Neutrophil (primary cell): ENCODE results near the gene DOCK9.

Experiments
- H3K27ac ChIP-seq: fragments of 200-600 bp; sonication (generic); 2 replicates; pipeline ENCODE4 v1.5.1; 2016; ENCODE audit warnings: mild to moderate bottlenecking, moderate library complexity
- H3K27me3 ChIP-seq: fragments of 200-600 bp; sonication (generic); 2 replicates; pipeline ENCODE4 v1.6.0; 2016; ENCODE audit warnings: mild to moderate bottlenecking
- H3K36me3 ChIP-seq: fragments of 200-600 bp; sonication (generic); 2 replicates; pipeline ENCODE4 v1.5.1; 2017
- H3K4me1 ChIP-seq, 2 experiments: fragments of 200-600 bp in 1 of 2; sonication (generic) in 1 of 2; 1 replicate in 1 of 2; 2 replicates in 1 of 2; pipeline versions ENCODE4 v1.5.1 to v1.6.1; 2013 to 2016; ENCODE audit warnings: low read depth in 1 of 2, low read length in 1 of 2, mild to moderate bottlenecking in 1 of 2, moderate library complexity in 1 of 2; ENCODE audit not compliant: control insufficient read depth in 1 of 2, insufficient read depth in 1 of 2
- H3K4me3 ChIP-seq, 2 experiments: fragments of 200-600 bp in 1 of 2; sonication (generic) in 1 of 2; 1 replicate in 1 of 2; 2 replicates in 1 of 2; pipeline ENCODE4 v1.5.1; 2013 to 2016; ENCODE audit warnings: low read depth in 1 of 2, low read length in 1 of 2, mild to moderate bottlenecking in 1 of 2, moderate library complexity in 1 of 2
- H3K9me3 ChIP-seq: fragments of 200-600 bp; sonication (generic); 2 replicates; pipeline ENCODE4 v1.5.1; 2016
- CTCF ChIP-seq: fragments of 200-600 bp; sonication (generic); IDR thresholded peaks from 2 replicates; pipeline ENCODE4 v1.5.1; 2016; ENCODE audit warnings: antibody characterized with exemption

DOCK9 gene

GRCh38 chr13:98776644-98777043, 201.2 kb downstream of the DOCK9 start:
- Histone ChIP-seq H3K27me3 (no peaks in the 10 kb centered on the region), H3K36me3 (no peaks in the 10 kb centered on the region), H3K27ac (no peak overlapping the region), H3K9me3 (no peaks in the 10 kb centered on the region), H3K4me1 (no peaks in the 10 kb centered on the region), H3K4me3 (no peak overlapping the region)
- no peak for TF ChIP-seq CTCF

- Histone ChIP-seq H3K4me1 (no peaks in the 10 kb centered on the region), H3K9me3 (no peaks in the 10 kb centered on the region), H3K27ac (no peak overlapping the region), H3K27me3 (no peaks in the 10 kb centered on the region), H3K36me3 (no peaks in the 10 kb centered on the region), H3K4me3 (no peak overlapping the region)
- TF ChIP-seq CTCF, result no peak
These were observed 201.8 kb downstream of the DOCK9 start for GRCh38 chr13:98775844-98776598.

- no peaks in the 10 kb centered on the region for H3K36me3 ChIP-seq
- TF ChIP-seq CTCF, result no peak
- H3K27me3 ChIP-seq, result no peaks in the 10 kb centered on the region
- no peaks in the 10 kb centered on the region for H3K9me3 ChIP-seq
- no peak overlapping the region for H3K27ac ChIP-seq
- no peak overlapping the region for H3K4me3 ChIP-seq
- H3K4me1 ChIP-seq, result no peaks in the 10 kb centered on the region
These were observed 202.5 kb downstream of the DOCK9 start for GRCh38 chr13:98775386-98775785.

- H3K36me3 ChIP-seq, result no peaks in the 10 kb centered on the region
- TF ChIP-seq CTCF, result no peak
These were observed 203.1 kb downstream of the DOCK9 start for GRCh38 chr13:98774776-98775175.

GRCh38 chr13:98773921-98774320, 203.9 kb downstream of the DOCK9 start:
- Histone ChIP-seq H3K4me1 (no peaks in the 10 kb centered on the region), H3K9me3 (no peaks in the 10 kb centered on the region), H3K36me3 (no peaks in the 10 kb centered on the region), H3K27me3 (no peaks in the 10 kb centered on the region), H3K27ac (no peak overlapping the region), H3K4me3 (no peak overlapping the region)
- TF ChIP-seq CTCF, result no peak

More at GRCh38 chr13:98774776-98775175, 203.1 kb downstream of the DOCK9 start:
- H3K9me3 ChIP-seq, result no peaks in the 10 kb centered on the region
- H3K4me3 ChIP-seq, result no peak overlapping the region
- no peaks in the 10 kb centered on the region for H3K27me3 ChIP-seq
- no peaks in the 10 kb centered on the region for H3K4me1 ChIP-seq
- no peak overlapping the region for H3K27ac ChIP-seq
